Nephron progenitor cell (in vitro differentiated cells): ENCODE measurements around the gene CLMP.

ENCODE experiments used
- DNase-seq: peaks from one replicate; pipeline ENCODE4 v3.0.0; 2021
- H3K27ac Mint-ChIP-seq: 2 replicates; pipeline ENCODE4 v1.8.0; 2021; ENCODE audit warnings: mild to moderate bottlenecking, moderate library complexity, mixed read lengths
- H3K27me3 Mint-ChIP-seq: 2 replicates; pipeline ENCODE4 v1.8.0; 2021; ENCODE audit warnings: mild to moderate bottlenecking, low read depth, mixed read lengths; ENCODE audit not compliant: poor library complexity
- H3K36me3 Mint-ChIP-seq: 2 replicates; pipeline ENCODE4 v1.8.0; 2021; ENCODE audit warnings: low read depth, mixed read lengths
- H3K4me1 Mint-ChIP-seq: 2 replicates; pipeline ENCODE4 v1.8.0; 2021; ENCODE audit warnings: mixed read lengths
- H3K4me3 Mint-ChIP-seq: 2 replicates; pipeline ENCODE4 v1.8.0; 2021; ENCODE audit warnings: mild to moderate bottlenecking, moderate library complexity, mixed read lengths
- H3K9me3 Mint-ChIP-seq: 2 replicates; pipeline ENCODE4 v1.8.0; 2021; ENCODE audit warnings: mild to moderate bottlenecking, moderate library complexity, mixed read lengths
- TF ChIP-seq, protein P1 (sequence below): fragments of 200-600 bp; sonication (generic); IDR thresholded peaks from 2 replicates; pipeline ENCODE4 v1.5.0; 2021; ENCODE audit warnings: antibody characterized with exemption

Gene CLMP

DNA sequence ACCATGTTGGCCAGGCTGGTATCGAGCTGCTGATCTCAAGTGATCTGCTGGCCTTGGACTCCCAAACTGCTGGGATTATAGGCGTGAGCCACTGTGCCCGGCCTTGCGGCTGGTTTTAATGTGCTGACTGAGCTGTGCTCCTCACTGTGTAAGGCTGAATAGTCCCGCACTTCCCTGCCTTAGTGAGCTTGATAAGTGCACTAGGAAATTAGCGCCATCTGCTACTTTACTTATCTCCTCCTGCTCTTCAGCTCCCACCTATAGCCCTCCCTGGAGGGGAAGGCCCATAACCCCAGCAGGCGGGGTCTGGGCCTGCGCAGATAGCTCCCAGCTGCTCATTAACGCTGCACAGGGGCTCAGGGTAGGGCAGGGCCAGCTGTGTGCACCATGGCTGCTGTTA, 49.4 kb downstream of the CLMP start:
- Mint-ChIP-seq H3K36me3 (peaks cover 12% of the 10 kb centered on the region), H3K27ac (peak overlapping the region; percentile 79), H3K9me3 (peaks cover 4% of the 10 kb centered on the region), H3K4me3 (peak overlapping the region; percentile 28), H3K27me3 (peaks cover 3% of the 10 kb centered on the region), H3K4me1 (peaks cover 59% of the 10 kb centered on the region)
- peak; percentile 16 for DNase-seq
- TF ChIP-seq, protein P1, sequence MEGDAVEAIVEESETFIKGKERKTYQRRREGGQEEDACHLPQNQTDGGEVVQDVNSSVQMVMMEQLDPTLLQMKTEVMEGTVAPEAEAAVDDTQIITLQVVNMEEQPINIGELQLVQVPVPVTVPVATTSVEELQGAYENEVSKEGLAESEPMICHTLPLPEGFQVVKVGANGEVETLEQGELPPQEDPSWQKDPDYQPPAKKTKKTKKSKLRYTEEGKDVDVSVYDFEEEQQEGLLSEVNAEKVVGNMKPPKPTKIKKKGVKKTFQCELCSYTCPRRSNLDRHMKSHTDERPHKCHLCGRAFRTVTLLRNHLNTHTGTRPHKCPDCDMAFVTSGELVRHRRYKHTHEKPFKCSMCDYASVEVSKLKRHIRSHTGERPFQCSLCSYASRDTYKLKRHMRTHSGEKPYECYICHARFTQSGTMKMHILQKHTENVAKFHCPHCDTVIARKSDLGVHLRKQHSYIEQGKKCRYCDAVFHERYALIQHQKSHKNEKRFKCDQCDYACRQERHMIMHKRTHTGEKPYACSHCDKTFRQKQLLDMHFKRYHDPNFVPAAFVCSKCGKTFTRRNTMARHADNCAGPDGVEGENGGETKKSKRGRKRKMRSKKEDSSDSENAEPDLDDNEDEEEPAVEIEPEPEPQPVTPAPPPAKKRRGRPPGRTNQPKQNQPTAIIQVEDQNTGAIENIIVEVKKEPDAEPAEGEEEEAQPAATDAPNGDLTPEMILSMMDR, result no peak

DNA sequence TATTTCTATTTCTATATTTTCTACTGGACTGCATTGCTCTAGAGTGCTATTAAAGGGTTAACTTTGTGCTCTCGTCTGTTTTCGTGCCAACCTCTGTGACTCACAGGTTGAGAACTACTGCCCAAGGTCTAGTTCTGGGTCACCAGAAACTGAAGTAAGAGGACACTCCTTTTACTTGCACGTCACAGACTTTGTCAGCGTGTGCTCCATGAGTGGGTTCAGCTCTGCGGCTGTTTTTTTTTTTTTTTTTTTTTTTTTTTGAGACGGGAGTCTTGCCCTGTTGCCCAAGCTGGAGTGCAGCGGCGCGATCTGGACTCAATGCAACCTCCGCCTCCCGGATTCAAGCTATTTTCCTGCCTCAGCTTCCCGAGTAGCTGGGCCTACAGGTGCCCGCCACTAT, 49.8 kb downstream of the CLMP start:
- peaks cover 57% of the 10 kb centered on the region for H3K4me1 Mint-ChIP-seq
- peak overlapping the region; percentile 28 for H3K4me3 Mint-ChIP-seq
- TF ChIP-seq, protein P1, result no peak
- H3K27ac Mint-ChIP-seq, result peak overlapping the region; percentile 79
- DNase-seq, result no peak
- H3K36me3 Mint-ChIP-seq, result peaks cover 12% of the 10 kb centered on the region
- H3K27me3 Mint-ChIP-seq, result peaks cover 3% of the 10 kb centered on the region
- peaks cover 7% of the 10 kb centered on the region for H3K9me3 Mint-ChIP-seq

DNA sequence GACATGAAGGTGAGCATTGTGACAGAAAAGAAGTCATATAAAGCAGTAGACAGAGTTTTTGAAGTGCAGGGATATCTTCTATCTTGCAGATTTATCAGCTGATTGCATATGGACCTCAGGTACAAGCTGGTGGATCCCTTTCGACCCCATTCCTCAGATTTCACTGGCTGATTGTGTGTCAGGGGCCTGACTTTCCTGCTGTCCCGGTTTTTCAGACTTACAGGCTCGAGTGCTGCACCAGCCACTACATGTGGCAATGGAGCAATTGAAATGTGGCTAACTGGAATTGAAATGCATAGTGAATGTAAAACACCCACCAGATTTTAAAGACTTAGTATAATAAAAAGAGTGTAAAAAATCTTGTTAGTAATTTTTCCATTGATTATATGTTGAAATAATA, 50.3 kb downstream of the CLMP start:
- Mint-ChIP-seq H3K27me3 (peaks cover 3% of the 10 kb centered on the region), H3K9me3 (peaks cover 7% of the 10 kb centered on the region), H3K36me3 (peaks cover 12% of the 10 kb centered on the region), H3K4me3 (peak overlapping the region; percentile 18), H3K27ac (no peak overlapping the region), H3K4me1 (peaks cover 52% of the 10 kb centered on the region)
- TF ChIP-seq, protein P1, result no peak
- DNase-seq, result no peak

DNA sequence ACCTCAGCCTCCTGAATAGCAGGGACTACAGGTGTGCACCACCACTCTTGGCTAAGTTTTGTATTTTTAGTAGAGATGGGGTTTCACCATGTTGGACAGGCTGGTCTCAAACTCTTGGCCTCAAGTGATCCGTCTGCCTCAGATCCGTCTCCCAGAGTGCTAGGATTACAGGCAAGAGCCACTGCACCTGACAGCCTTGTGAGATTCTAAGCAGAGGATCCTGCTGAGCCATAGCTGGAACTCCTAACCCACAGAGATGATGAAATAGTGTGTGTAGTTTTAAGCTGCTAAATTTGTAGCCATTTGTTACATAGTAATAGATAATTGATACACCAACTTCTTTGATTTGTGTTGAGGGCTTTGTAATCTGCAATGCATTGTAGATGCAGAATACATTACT, 51.1 kb downstream of the CLMP start:
- TF ChIP-seq, protein P1, result no peak
- peaks cover 49% of the 10 kb centered on the region for H3K4me1 Mint-ChIP-seq
- peaks cover 3% of the 10 kb centered on the region for H3K27me3 Mint-ChIP-seq
- H3K9me3 Mint-ChIP-seq, result peaks cover 7% of the 10 kb centered on the region
- H3K4me3 Mint-ChIP-seq, result no peak overlapping the region
- DNase-seq, result no peak
- peaks cover 12% of the 10 kb centered on the region for H3K36me3 Mint-ChIP-seq
- no peak overlapping the region for H3K27ac Mint-ChIP-seq

DNA sequence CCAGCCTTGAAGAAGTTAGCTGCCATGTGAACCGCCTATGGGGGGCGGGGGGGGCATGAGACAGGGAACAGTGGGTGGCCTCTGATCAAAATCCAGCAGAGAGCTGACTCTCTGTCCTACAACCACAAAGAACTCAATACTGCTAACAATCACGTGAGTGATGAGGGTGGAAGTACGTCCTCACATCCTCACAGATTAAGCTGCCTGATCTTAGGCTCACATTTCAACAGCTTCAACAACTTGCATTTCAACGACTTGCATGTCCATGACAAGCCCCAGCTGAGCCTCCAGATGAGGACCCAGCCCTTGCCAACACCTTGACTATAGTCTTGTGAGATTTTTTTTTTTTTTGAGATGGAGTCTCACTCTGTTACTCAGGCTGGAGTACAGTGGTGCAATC, 51.6 kb downstream of the CLMP start:
- H3K9me3 Mint-ChIP-seq, result peaks cover 7% of the 10 kb centered on the region
- no peak for DNase-seq
- TF ChIP-seq, protein P1, result no peak
- H3K27ac Mint-ChIP-seq, result no peak overlapping the region
- no peak overlapping the region for H3K4me3 Mint-ChIP-seq
- H3K4me1 Mint-ChIP-seq, result peaks cover 44% of the 10 kb centered on the region
- peaks cover 12% of the 10 kb centered on the region for H3K36me3 Mint-ChIP-seq
- H3K27me3 Mint-ChIP-seq, result peaks cover 3% of the 10 kb centered on the region

DNA sequence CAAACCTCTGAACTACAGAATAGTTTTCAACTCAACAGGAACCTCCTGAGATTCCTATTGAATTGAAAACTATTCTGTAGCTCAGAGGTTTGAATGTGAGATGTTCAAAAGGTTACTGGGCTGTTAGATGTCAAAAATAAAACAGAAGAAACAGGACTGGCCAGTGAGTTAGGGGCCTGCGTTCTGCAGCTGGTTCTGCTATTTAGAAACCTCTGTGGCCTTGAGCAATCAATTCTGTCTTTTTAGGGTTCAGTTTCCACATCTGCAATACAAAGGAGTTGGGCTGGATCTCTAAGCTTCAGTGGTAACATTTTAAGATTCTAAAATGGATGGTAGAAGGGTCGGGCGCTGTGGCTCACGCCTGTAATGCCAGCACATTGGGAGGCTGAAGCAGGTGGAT, 55.8 kb downstream of the CLMP start:
- H3K4me1 Mint-ChIP-seq, result peaks cover 40% of the 10 kb centered on the region
- TF ChIP-seq, protein P1, result no peak
- H3K9me3 Mint-ChIP-seq, result peaks cover 7% of the 10 kb centered on the region
- peaks cover 15% of the 10 kb centered on the region for H3K36me3 Mint-ChIP-seq
- DNase-seq, result no peak
- H3K4me3 Mint-ChIP-seq, result no peak overlapping the region
- no peaks in the 10 kb centered on the region for H3K27me3 Mint-ChIP-seq
- peak overlapping the region; percentile 77 for H3K27ac Mint-ChIP-seq
